H1 (cell line): ENCODE data around the gene DAPK2. TPM values are rescaled to one million over a fixed set of nuclear protein-coding genes. Genes with fewer than 3 reads are reported as not detected.

Source experiments
- CTCF ChIA-PET: fragments of 300-600 bp; sonication (Branson Sonifier 250); formaldehyde crosslinking; loops from one replicate; lab custom pipeline; 2021; ENCODE audit not compliant: partially characterized antibody; lab: Charles Lee
- POLR2A ChIA-PET: fragments of 300-600 bp; sonication (Branson Sonifier 250); formaldehyde crosslinking; loops from one replicate; lab custom pipeline; 2021; ENCODE audit warnings: inconsistent platforms; ENCODE audit not compliant: partially characterized antibody; lab: Charles Lee
- DNase-seq, 2 experiments: peaks; one replicate each; pipeline versions ENCODE4 v3.0.0 to v3.0.0-alpha.2; 2010 to 2022; ENCODE audit warnings: low spot score in 2 of 2, low read depth in 1 of 2, mixed read lengths in 1 of 2
- FAIRE-seq: peaks from 2 replicates; lab custom pipeline; 2011; peaks lifted over from hg19 to GRCh38; lab: Jason Lieb, UNC
- H2AFZ ChIP-seq: 2 replicates; pipeline ENCODE4 v1.8.1; 2012; ENCODE audit warnings: low read length, inconsistent platforms
- H2AK5ac ChIP-seq: 2 replicates; pipeline ENCODE4 v1.6.1; 2013; ENCODE audit warnings: low read depth, low read length
- H2BK120ac ChIP-seq: replicated peaks from 2 replicates; pipeline ENCODE3; 2013; ENCODE audit warnings: low read depth, low read length, inconsistent platforms
- H2BK12ac ChIP-seq: 2 replicates; pipeline ENCODE4 v1.6.1; 2013; ENCODE audit warnings: low read depth, low read length
- H2BK15ac ChIP-seq: 2 replicates; pipeline ENCODE4 v1.6.1; 2013; ENCODE audit warnings: low read length
- H2BK20ac ChIP-seq: 2 replicates; pipeline ENCODE4 v1.6.1; 2013; ENCODE audit warnings: low read length
- H2BK5ac ChIP-seq: 2 replicates; pipeline ENCODE4 v1.6.1; 2013; ENCODE audit warnings: low read depth, low read length
- H3K14ac ChIP-seq: 2 replicates; pipeline ENCODE4 v1.6.1; 2013; ENCODE audit warnings: inconsistent platforms; ENCODE audit not compliant: insufficient read length
- H3K18ac ChIP-seq: 2 replicates; pipeline ENCODE4 v1.6.1; 2013; ENCODE audit warnings: low read length; ENCODE audit errors: extremely low read depth
- H3K23ac ChIP-seq: 2 replicates; pipeline ENCODE4 v1.6.1; 2013; ENCODE audit warnings: inconsistent platforms; ENCODE audit not compliant: insufficient read length
- H3K23me2 ChIP-seq: 2 replicates; pipeline ENCODE4 v1.6.1; 2013; ENCODE audit warnings: low read depth, low read length
- H3K27ac ChIP-seq: 2 replicates; pipeline ENCODE4 v1.6.1; 2011; ENCODE audit warnings: low read depth, low read length, inconsistent platforms
- H3K27me3 ChIP-seq, 4 experiments: replicated peaks in 1 of 4; 1 replicate in 1 of 4; 2 replicates in 3 of 4; pipeline versions ENCODE4 v1.6.1 to v1.8.1; 2011 to 2013; ENCODE audit warnings: low read length in 3 of 4, mild to moderate bottlenecking in 3 of 4, inconsistent platforms in 2 of 4, mixed read lengths in 2 of 4, moderate library complexity in 1 of 4; ENCODE audit not compliant: control insufficient read depth in 3 of 4, insufficient read depth in 3 of 4; ENCODE audit errors: extremely low read depth in 1 of 4
- H3K36me3 ChIP-seq, 4 experiments: 2 replicates each; pipeline versions ENCODE4 v1.6.1 to v1.8.1; 2011 to 2013; ENCODE audit warnings: mild to moderate bottlenecking in 4 of 4, low read length in 3 of 4, moderate library complexity in 2 of 4, control low read depth in 1 of 4, inconsistent platforms in 1 of 4; ENCODE audit not compliant: insufficient read depth in 4 of 4, control insufficient read depth in 2 of 4
- H3K4ac ChIP-seq: replicated peaks from 2 replicates; pipeline ENCODE3; 2013; ENCODE audit warnings: low read length, low read depth, mixed read lengths, inconsistent platforms; ENCODE audit not compliant: insufficient read length
- H3K4me1 ChIP-seq, 4 experiments: replicated peaks in 1 of 4; 1 replicate in 1 of 4; 2 replicates in 3 of 4; pipeline versions ENCODE4 v1.6.1 to v1.8.1; 2011 to 2013; ENCODE audit warnings: low read length in 3 of 4, inconsistent platforms in 2 of 4, mixed read lengths in 1 of 4; ENCODE audit not compliant: insufficient read depth in 4 of 4, control insufficient read depth in 3 of 4
- H3K4me2 ChIP-seq, 2 experiments: 2 replicates each; pipeline versions ENCODE4 v1.6.1 to v1.8.1; 2011 to 2013; ENCODE audit warnings: low read depth in 2 of 2, low read length in 2 of 2, control low read depth in 1 of 2, inconsistent platforms in 1 of 2, mild to moderate bottlenecking in 1 of 2; ENCODE audit not compliant: insufficient read depth in 1 of 2
- H3K4me3 ChIP-seq, 4 experiments: fragments of 200-600, 300-600 bp in 1 of 4; sonication (generic), shearing (Covaris generic), sonication (Bioruptor Twin) in 1 of 4; 2 replicates each; pipeline versions ENCODE4 v1.5.1 to v1.8.1; 2011 to 2016; ENCODE audit warnings: low read length in 4 of 4, low read depth in 3 of 4, control low read depth in 2 of 4, inconsistent platforms in 2 of 4, mild to moderate bottlenecking in 2 of 4, mixed read lengths in 1 of 4, moderate library complexity in 1 of 4; ENCODE audit not compliant: insufficient read depth in 2 of 4; ENCODE audit errors: extremely low read depth in 1 of 4
- H3K56ac ChIP-seq: replicated peaks from 2 replicates; pipeline ENCODE3; 2013; ENCODE audit warnings: low read depth, mild to moderate bottlenecking, mixed read lengths, low read length, inconsistent platforms; ENCODE audit not compliant: insufficient read length
- H3K79me1 ChIP-seq: 2 replicates; pipeline ENCODE4 v1.6.1; 2013; ENCODE audit warnings: low read depth, low read length, control low read depth
- H3K79me2 ChIP-seq, 2 experiments: 2 replicates each; pipeline versions ENCODE4 v1.6.1 to v1.8.1; 2012 to 2013; ENCODE audit warnings: low read length in 2 of 2, mild to moderate bottlenecking in 2 of 2, inconsistent platforms in 1 of 2; ENCODE audit not compliant: insufficient read depth in 2 of 2, control insufficient read depth in 1 of 2
- H3K9ac ChIP-seq, 4 experiments: replicated peaks in 1 of 4; 1 replicate in 1 of 4; 2 replicates in 3 of 4; pipeline versions ENCODE4 v1.6.1 to v1.8.1; 2011 to 2013; ENCODE audit warnings: low read depth in 3 of 4, low read length in 3 of 4, control low read depth in 2 of 4, mild to moderate bottlenecking in 2 of 4, moderate library complexity in 2 of 4, inconsistent platforms in 1 of 4; ENCODE audit errors: extremely low read depth in 1 of 4
- H3K9me3 ChIP-seq, 2 experiments: 2 replicates each; pipeline versions ENCODE4 v1.6.1 to v1.8.1; 2012 to 2013; ENCODE audit warnings: mild to moderate bottlenecking in 2 of 2, moderate library complexity in 2 of 2, control low read depth in 1 of 2, inconsistent platforms in 1 of 2, low read depth in 1 of 2, low read length in 1 of 2, mixed read lengths in 1 of 2; ENCODE audit not compliant: insufficient read depth in 2 of 2
- H4K20me1 ChIP-seq, 2 experiments: replicated peaks in 1 of 2; 2 replicates each; pipeline versions ENCODE3 to v1.8.1; 2011 to 2013; ENCODE audit warnings: inconsistent platforms in 2 of 2, low read length in 2 of 2, mild to moderate bottlenecking in 1 of 2; ENCODE audit not compliant: insufficient read depth in 2 of 2, control insufficient read depth in 1 of 2
- H4K5ac ChIP-seq: 2 replicates; pipeline ENCODE4 v1.6.1; 2013; ENCODE audit warnings: low read length, low read depth, mixed read lengths, inconsistent platforms; ENCODE audit not compliant: insufficient read length
- H4K8ac ChIP-seq: 2 replicates; pipeline ENCODE4 v1.8.0; 2013; ENCODE audit warnings: mild to moderate bottlenecking, moderate library complexity, low read length, inconsistent platforms; ENCODE audit not compliant: insufficient read depth; ENCODE audit errors: extremely low read depth
- H4K91ac ChIP-seq: replicated peaks from 2 replicates; pipeline ENCODE3; 2013; ENCODE audit warnings: low read length, mixed read lengths, inconsistent platforms; ENCODE audit not compliant: insufficient read length
- CBX8 ChIP-seq: fragments of 300-800, 300-1000 bp; sonication (generic); IDR thresholded peaks from 2 replicates; pipeline ENCODE4 v1.7.1; 2016; ENCODE audit warnings: low read depth, low read length, borderline replicate concordance
- CHD2 ChIP-seq: IDR thresholded peaks from 2 replicates; pipeline ENCODE4 v1.6.1; 2012; ENCODE audit warnings: low read length, improper control_type of control experiment
- POLR2A ChIP-seq, 2 experiments: IDR thresholded peaks; 1 replicate in 1 of 2; 2 replicates in 1 of 2; pipeline ENCODE4 v1.6.1; 2011; ENCODE audit warnings: low read depth in 2 of 2, low read length in 2 of 2, mild to moderate bottlenecking in 2 of 2; ENCODE audit errors: control extremely low read depth in 1 of 2
- RBBP5 ChIP-seq: IDR thresholded peaks from 2 replicates; pipeline ENCODE4 v1.7.1; 2012; ENCODE audit warnings: low read depth, mild to moderate bottlenecking, inconsistent platforms, low read length, moderate library complexity, borderline replicate concordance
- SIX5 ChIP-seq: IDR thresholded peaks from 2 replicates; pipeline ENCODE4 v1.6.1; 2011; ENCODE audit warnings: mild to moderate bottlenecking, low read depth, low read length
- SP4 ChIP-seq: IDR thresholded peaks from 2 replicates; pipeline ENCODE4 v1.6.1; 2012; ENCODE audit warnings: low read length, inconsistent platforms
- SRF ChIP-seq: IDR thresholded peaks from 2 replicates; pipeline ENCODE4 v1.6.1; 2011; ENCODE audit warnings: mild to moderate bottlenecking, low read depth, low read length, moderate library complexity
- TAF7 ChIP-seq: optimal IDR thresholded peaks from 2 replicates; pipeline ENCODE3; 2011; ENCODE audit warnings: low read depth, mild to moderate bottlenecking, inconsistent platforms, low read length, moderate library complexity, borderline replicate concordance
- WGBS, 2 experiments: shearing (Covaris generic) in 1 of 2; methylation state at CpG; one replicate each; pipeline versions ENCODE4 v1.1.6 to v1.1.7; 2013 to 2015; ENCODE audit warnings: low lambda C conversion rate in 2 of 2, mixed read lengths in 2 of 2, inconsistent platforms in 1 of 2, low coverage in 1 of 2, missing lambda C conversion rate in 1 of 2; ENCODE audit not compliant: insufficient replicate concordance in 2 of 2, insufficient coverage in 1 of 2, insufficient read length in 1 of 2; ENCODE audit errors: extremely low coverage in 1 of 2, missing lambda C conversion rate in 1 of 2; 5-methylcytosine and 5-hydroxymethylcytosine counted together
- polyA plus RNA-seq, 7 experiments: library from polyadenylated mRNA; depleted of rRNA in 3 of 7; stranded (reverse) in 5 of 7; unstranded in 2 of 7; fragments of >200 nt in 5 of 7; fragments of 200-250 nt in 2 of 7; gene quantifications; 1 replicate in 5 of 7; 2 replicates in 1 of 7; 4 replicates in 1 of 7; pipeline versions ENCODE4 v1.2.1 to v1.2.3, GENCODE V29; 2011 to 2013; ENCODE audit warnings: missing spikeins in 2 of 7, mixed read lengths in 2 of 7
- total RNA-seq: library from RNA; stranded (reverse); fragmentation: NEBNext Ultra II Directional; extraction: Animal tissue kit (Norgen Biotek cat#: 25700); gene quantifications from 2 replicates; pipeline ENCODE4 v1.2.1, GENCODE V29; 2021
- TF ChIP-seq, protein P1 (sequence below), 3 experiments: IDR thresholded peaks; 1 replicate in 2 of 3; 2 replicates in 1 of 3; pipeline versions ENCODE4 v1.5.1 to v1.6.1; 2011; ENCODE audit warnings: low read length in 3 of 3, mild to moderate bottlenecking in 3 of 3, inconsistent platforms in 2 of 3, low read depth in 1 of 3, moderate library complexity in 1 of 3; ENCODE audit not compliant: insufficient read depth in 1 of 3; ENCODE audit errors: control extremely low read depth in 1 of 3

DAPK2 gene
- total and polyA plus RNA-seq, 2 of the 8 experiments (the other 6 are each of a cell fraction or from before 2014, with no cell fraction given) = 1.8 to 2.9 TPM

DNA sequence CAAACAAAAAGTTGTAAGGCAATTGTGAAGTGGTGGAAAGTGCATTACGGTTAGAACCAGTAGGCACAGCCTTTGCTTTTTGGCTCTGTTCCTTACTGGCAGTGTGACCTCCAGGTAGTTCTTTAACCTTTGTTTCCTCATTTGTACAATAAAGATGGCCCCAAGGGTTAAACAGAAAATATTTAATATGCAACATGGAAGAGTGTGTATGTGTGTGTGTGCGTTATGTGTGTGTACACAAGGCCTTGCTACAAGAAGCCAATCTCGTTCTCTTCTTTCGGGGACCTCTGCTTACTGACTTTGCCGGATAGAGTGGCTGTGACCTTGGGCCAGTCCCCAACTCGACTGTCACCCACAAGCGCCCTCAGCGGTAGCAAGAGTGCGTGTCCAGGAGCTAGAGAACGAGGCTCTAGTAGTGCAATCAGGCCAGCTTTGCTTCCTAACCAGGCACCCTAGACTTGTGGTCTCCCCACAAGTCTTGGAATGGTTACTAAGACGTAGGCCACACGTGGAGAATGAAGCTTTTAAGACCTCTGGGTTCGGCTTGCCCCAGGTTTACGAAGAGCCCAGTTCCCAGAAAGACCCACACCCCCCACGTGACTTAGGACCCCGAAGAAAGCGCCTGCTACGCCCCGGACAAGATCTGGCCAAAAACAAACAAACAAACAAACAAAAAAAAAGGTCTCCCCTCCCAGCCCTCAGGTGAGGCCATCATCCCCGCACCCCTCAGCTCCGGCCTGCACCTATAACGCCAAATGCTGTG, 46.8 kb upstream of the DAPK2 start:
- DNase-seq = peak in 1 of 2 experiments; percentile 73
- peaks cover 0 to 50% of the 10 kb centered on the region in 2 experiments; a peak in 2 of 4 replicates for H3K79me2 ChIP-seq
- no peak for FAIRE-seq
- peaks cover 4% of the 10 kb centered on the region for H3K79me1 ChIP-seq
- H2BK20ac ChIP-seq = no peak overlapping the region
- H2BK15ac ChIP-seq = no peak overlapping the region; the same call in 1 of the 2 replicates
- H4K91ac ChIP-seq = no peak overlapping the region
- no peak overlapping the region for H2BK120ac ChIP-seq
- 7% methylated on average over 22 of the region's 22 CpGs; no CpG with 5 or more reads in 1 of the 2 experiments for WGBS, 2 experiments
- H4K20me1 ChIP-seq = peaks cover 0 to 4% of the 10 kb centered on the region in 2 experiments
- CTCF ChIA-PET = interaction anchor here (0.6 to 2.1 kb wide), 9 partner anchors 10 to 195 kb away, joined by 3 to 8 read pairs (median 3); no protein-coding TSS in a partner anchor
- no peaks in the 10 kb centered on the region for H3K9me3 ChIP-seq
- H2AK5ac ChIP-seq = no peak overlapping the region
- peaks cover 0 to 15% (median 4%) of the 10 kb centered on the region in 4 experiments; a peak in 7 of 8 replicates for H3K36me3 ChIP-seq
- H2BK12ac ChIP-seq = no peak overlapping the region; the same call in 1 of the 2 replicates
- H3K23ac ChIP-seq = no peak overlapping the region
- H3K56ac ChIP-seq = peak overlapping the region; percentile 35
- POLR2A ChIA-PET = interaction anchor here (0.6 to 2.1 kb wide), 16 partner anchors 10 to 493 kb away, joined by 3 to 10 read pairs (median 3); partner anchors contain the start of gene PPIB
- H3K27me3 ChIP-seq = no peaks in the 10 kb centered on the region
- peak overlapping the region; percentile 88; the same call in 1 of the 2 replicates for H4K8ac ChIP-seq
- H3K23me2 ChIP-seq = peaks cover 12% of the 10 kb centered on the region
- peak overlapping the region; percentile 80 for H2BK5ac ChIP-seq
- peak overlapping the region; percentile 32 to 94 (median 84) for H3K9ac ChIP-seq
- peak overlapping the region; percentile 81 for H3K18ac ChIP-seq
- peaks cover 2 to 6% (median 4%) of the 10 kb centered on the region in 4 experiments for H3K4me1 ChIP-seq
- peak overlapping the region; percentile 78 to 92 (median 83) for H3K4me3 ChIP-seq
- no peak overlapping the region for H3K4ac ChIP-seq
- H3K4me2 ChIP-seq = peak overlapping the region; percentile 85 to 92
- peak overlapping the region; percentile 92; the same call in 1 of the 2 replicates for H2AFZ ChIP-seq
- H3K27ac ChIP-seq = peak overlapping the region; percentile 66
- H4K5ac ChIP-seq = peak overlapping the region; percentile 73
- H3K14ac ChIP-seq = no peak overlapping the region
- no peak for TF ChIP-seq CHD2
- TF ChIP-seq, protein P1, sequence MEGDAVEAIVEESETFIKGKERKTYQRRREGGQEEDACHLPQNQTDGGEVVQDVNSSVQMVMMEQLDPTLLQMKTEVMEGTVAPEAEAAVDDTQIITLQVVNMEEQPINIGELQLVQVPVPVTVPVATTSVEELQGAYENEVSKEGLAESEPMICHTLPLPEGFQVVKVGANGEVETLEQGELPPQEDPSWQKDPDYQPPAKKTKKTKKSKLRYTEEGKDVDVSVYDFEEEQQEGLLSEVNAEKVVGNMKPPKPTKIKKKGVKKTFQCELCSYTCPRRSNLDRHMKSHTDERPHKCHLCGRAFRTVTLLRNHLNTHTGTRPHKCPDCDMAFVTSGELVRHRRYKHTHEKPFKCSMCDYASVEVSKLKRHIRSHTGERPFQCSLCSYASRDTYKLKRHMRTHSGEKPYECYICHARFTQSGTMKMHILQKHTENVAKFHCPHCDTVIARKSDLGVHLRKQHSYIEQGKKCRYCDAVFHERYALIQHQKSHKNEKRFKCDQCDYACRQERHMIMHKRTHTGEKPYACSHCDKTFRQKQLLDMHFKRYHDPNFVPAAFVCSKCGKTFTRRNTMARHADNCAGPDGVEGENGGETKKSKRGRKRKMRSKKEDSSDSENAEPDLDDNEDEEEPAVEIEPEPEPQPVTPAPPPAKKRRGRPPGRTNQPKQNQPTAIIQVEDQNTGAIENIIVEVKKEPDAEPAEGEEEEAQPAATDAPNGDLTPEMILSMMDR (IDR thresholded peaks at IDR 0.05; ENCODE audit: control extremely low read depth in 1 of 3, insufficient read depth in 1 of 3, low read depth in 1 of 3, low read length in 3 of 3) = peak in 2 of 3 experiments; percentile 19 to 30; a peak in 2 of 4 replicates
- peak; percentile 46 for TF ChIP-seq TAF7
- peak; percentile 95 for TF ChIP-seq SP4
- TF ChIP-seq CBX8 = no peak
- TF ChIP-seq SRF = no peak
- TF ChIP-seq RBBP5 = no peak; the same call in 1 of the 2 replicates
- TF ChIP-seq POLR2A (IDR thresholded peaks at IDR 0.05; ENCODE audit: control extremely low read depth in 1 of 2, low read depth in 2 of 2, low read length in 2 of 2) = peak in 1 of 2 experiments; percentile 18; a peak in 1 of 3 replicates
- no peak for TF ChIP-seq SIX5
